Large intestine (tissue), 12 donors: ENCODE data around the gene PAX4. TPM values are rescaled to one million over a fixed set of nuclear protein-coding genes. Genes with fewer than 3 reads are reported as not detected.

ENCODE experiments used
- DNase-seq, 2 donors: peaks; one replicate each; pipeline versions ENCODE4 v3.0.0 to v3.0.0-alpha.2; 2013
- H3K27ac ChIP-seq: one replicate; pipeline ENCODE4 v1.5.1; 2013; ENCODE audit warnings: low read length
- H3K27me3 ChIP-seq: 2 replicates; pipeline ENCODE4 v1.6.1; 2013; ENCODE audit warnings: low read length; ENCODE audit not compliant: control insufficient read depth, insufficient read depth
- H3K36me3 ChIP-seq: 2 replicates; pipeline ENCODE4 v1.6.1; 2013; ENCODE audit warnings: low read length; ENCODE audit not compliant: control insufficient read depth, insufficient read depth
- H3K4me1 ChIP-seq: one replicate; pipeline ENCODE4 v1.6.1; 2013; ENCODE audit warnings: low read length; ENCODE audit not compliant: control insufficient read depth, insufficient read depth
- H3K4me3 ChIP-seq: one replicate; pipeline ENCODE4 v1.5.1; 2013; ENCODE audit warnings: low read length
- H3K9me3 ChIP-seq: one replicate; pipeline ENCODE4 v1.6.1; 2013; ENCODE audit warnings: mild to moderate bottlenecking, low read depth, low read length, moderate library complexity; ENCODE audit not compliant: control insufficient read depth
- WGBS: methylation state at CpG from one replicate; pipeline ENCODE4 v1.1.5; 2013; ENCODE audit warnings: low lambda C conversion rate; ENCODE audit not compliant: insufficient coverage; 5-methylcytosine and 5-hydroxymethylcytosine counted together
- long read RNA-seq, 11 donors: transcript quantifications; one replicate each; lab custom pipeline, GENCODE V29; 2026
- polyA plus RNA-seq: library from polyadenylated mRNA; unstranded; fragments of 120-200 nt; gene quantifications from one replicate; pipeline ENCODE4 v1.2.1, GENCODE V29; 2013

PAX4 gene
- 2.8 TPM for polyA plus RNA-seq
- long read RNA-seq, donor 1, result 0 reads
- long read RNA-seq, donor 2, result 0 reads
- long read RNA-seq, donor 3, partial matches to known transcripts, result 0 of 2 reads
- long read RNA-seq, donor 3, other reads (novel, unspliced or antisense), result 0 of 2 reads
- long read RNA-seq, donor 4, result 0 reads
- long read RNA-seq, donor 5, partial matches to known transcripts, result 0 of 1 reads
- long read RNA-seq, donor 5, other reads (novel, unspliced or antisense), result 0 of 1 reads
- long read RNA-seq, donor 6, partial matches to known transcripts, result 0 of 1 reads
- long read RNA-seq, donor 6, other reads (novel, unspliced or antisense), result 0 of 1 reads
- long read RNA-seq, donor 7, result 0 reads
- long read RNA-seq, donor 8, result 0 reads
- long read RNA-seq, donor 9, result 0 reads
- long read RNA-seq, donor 10, partial matches to known transcripts, result 0 of 2 reads
- long read RNA-seq, donor 10, other reads (novel, unspliced or antisense), result 0 of 2 reads
- long read RNA-seq, donor 11, result 0 reads

GRCh38 chr7:127618042-127618441 lies at the start of gene PAX4:
TSS of gene PAX4 (minus strand) at chr7:127618142. CDS start at chr7:127615928, 2,214 bp downstream.
- H3K36me3 ChIP-seq, result no peaks in the 10 kb centered on the region
- peaks cover 50% of the 10 kb centered on the region for H3K27me3 ChIP-seq
- no CpG with 5 or more reads among the region's 2 CpGs for WGBS
- no peaks in the 10 kb centered on the region for H3K9me3 ChIP-seq
- H3K27ac ChIP-seq, result no peak within 1 kb of the TSS
- DNase-seq, result no peak
- no peak within 1 kb of the TSS for H3K4me3 ChIP-seq
- H3K4me1 ChIP-seq, result no peaks in the 10 kb centered on the region

DNA sequence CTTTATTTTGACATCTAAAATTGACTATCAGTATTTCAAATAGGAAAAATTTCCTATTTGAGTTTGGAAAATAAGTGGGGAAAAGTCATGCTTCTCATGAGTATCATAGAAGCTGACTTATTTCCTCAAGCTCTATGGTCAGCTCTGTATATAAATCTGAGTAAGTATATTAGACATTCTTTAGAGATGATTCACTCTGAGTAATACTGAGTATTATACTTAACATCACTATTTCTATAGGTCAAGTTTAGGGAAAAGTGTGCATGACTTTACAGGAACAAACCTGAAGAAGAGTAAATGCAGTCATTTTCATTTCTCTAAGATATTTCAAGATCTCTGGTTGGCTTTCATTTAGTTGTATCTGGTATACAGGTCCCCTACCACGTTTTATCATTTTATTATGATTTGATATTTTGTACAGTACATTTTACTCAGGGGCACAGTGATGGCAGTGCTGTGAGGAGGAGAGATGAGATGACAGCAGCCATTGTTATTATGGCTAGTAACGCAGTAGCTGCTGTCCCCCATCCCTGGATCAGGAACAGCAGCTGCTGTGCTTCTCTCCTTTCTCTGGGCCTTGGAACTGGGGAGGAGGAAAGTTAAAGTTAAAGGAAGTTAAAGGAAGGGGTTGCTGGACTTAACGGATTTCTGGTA lies 49.2 kb upstream of the PAX4 start:
- no peaks in the 10 kb centered on the region for H3K27me3 ChIP-seq
- WGBS, result 83% methylated on average over 1 of the region's 3 CpGs
- no peak overlapping the region for H3K4me3 ChIP-seq
- H3K4me1 ChIP-seq, result no peaks in the 10 kb centered on the region
- H3K9me3 ChIP-seq, result no peaks in the 10 kb centered on the region
- no peak for DNase-seq
- peaks cover 19% of the 10 kb centered on the region for H3K36me3 ChIP-seq
- H3K27ac ChIP-seq, result no peak overlapping the region

- H3K36me3 ChIP-seq, result peaks cover 19% of the 10 kb centered on the region
- H3K27ac ChIP-seq, result no peak overlapping the region
- no peaks in the 10 kb centered on the region for H3K27me3 ChIP-seq
- WGBS, result 100% methylated on average over 1 of the region's 4 CpGs
- no peaks in the 10 kb centered on the region for H3K9me3 ChIP-seq
- no peak overlapping the region for H3K4me3 ChIP-seq
- no peak for DNase-seq
- H3K4me1 ChIP-seq, result no peaks in the 10 kb centered on the region
Observed at GRCh38 chr7:127666602-127667001, 48.7 kb upstream of the PAX4 start.

DNA sequence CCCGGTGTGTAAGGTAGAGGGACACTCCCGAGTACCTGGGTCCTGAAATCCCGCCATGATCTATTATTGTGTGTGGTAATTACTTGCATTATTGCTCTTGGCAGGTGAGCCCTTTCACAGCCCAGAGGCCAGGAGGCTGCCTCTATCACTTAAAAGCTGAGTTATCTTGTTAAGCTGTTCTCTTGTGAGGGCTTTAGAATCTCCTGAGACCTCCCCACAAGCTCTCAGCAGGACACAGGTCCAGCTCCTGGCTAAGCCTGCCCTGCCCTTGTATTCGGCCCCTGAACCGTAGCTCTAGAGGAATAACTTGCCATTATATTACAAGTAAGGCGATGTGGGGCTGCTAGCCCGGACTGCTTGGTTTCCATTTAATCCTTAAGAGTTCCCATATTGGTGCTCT lies 48.0 kb upstream of the PAX4 start:
- Histone ChIP-seq H3K4me3 (no peak overlapping the region), H3K9me3 (no peaks in the 10 kb centered on the region), H3K27me3 (no peaks in the 10 kb centered on the region), H3K27ac (no peak overlapping the region), H3K36me3 (peaks cover 20% of the 10 kb centered on the region), H3K4me1 (no peaks in the 10 kb centered on the region)
- DNase-seq, result no peak
- WGBS, result no CpG with 5 or more reads among the region's 7 CpGs

GRCh38 chr7:127658970-127659630 lies 41.2 kb upstream of the PAX4 start:
- WGBS, result 100% methylated on average over 1 of the region's 3 CpGs

DNA sequence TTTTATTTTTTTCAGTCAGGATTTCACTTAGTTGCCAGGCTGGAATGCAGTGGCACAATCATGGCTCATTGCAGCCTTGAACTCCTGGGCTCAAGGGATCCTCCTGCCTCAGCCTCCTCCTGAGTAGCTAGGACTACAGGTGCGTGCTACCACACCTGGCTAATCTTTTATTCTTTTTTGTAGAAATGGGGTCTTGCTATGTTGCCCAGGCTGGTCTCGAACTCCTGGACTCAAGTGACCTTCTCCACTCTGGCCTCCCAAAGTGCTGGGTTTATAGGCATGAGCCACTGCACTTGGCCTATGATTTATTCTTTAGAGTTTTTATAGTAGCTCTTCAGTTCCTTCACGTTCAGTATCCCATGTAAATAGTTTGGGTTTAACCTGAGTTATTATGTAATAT lies 39.6 kb upstream of the PAX4 start:
- H3K27ac ChIP-seq, result no peak overlapping the region
- H3K4me1 ChIP-seq, result peaks cover 11% of the 10 kb centered on the region
- H3K27me3 ChIP-seq, result no peaks in the 10 kb centered on the region
- 90% methylated on average over 2 of the region's 3 CpGs for WGBS
- H3K9me3 ChIP-seq, result no peaks in the 10 kb centered on the region
- no peak overlapping the region for H3K4me3 ChIP-seq
- H3K36me3 ChIP-seq, result peaks cover 23% of the 10 kb centered on the region
- DNase-seq, result no peak

More at GRCh38 chr7:127658970-127659630, 41.2 kb upstream of the PAX4 start:
- Histone ChIP-seq H3K4me1 (peaks cover 4% of the 10 kb centered on the region), H3K4me3 (no peak overlapping the region), H3K36me3 (peaks cover 23% of the 10 kb centered on the region), H3K9me3 (no peaks in the 10 kb centered on the region), H3K27me3 (no peaks in the 10 kb centered on the region), H3K27ac (no peak overlapping the region)
- no peak for DNase-seq

DNA sequence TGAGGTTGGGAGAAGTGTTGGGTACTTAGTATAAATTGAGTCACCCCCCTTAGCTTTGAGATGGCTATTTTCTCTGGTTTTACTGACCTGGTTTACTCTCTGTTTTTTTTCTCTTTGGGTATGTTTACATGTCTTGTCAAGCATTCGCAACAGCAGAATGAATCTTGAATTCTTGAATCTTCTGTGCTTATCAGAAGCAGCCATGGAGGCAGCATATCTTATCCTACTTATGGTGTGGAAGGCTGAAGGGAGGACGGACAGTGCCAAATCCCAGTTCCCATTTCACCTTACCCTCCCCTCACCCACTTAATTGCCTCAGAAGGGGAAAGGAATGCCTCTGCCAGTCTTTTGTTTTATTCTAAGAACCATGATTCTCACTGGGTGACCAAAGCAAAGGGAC lies 37.8 kb upstream of the PAX4 start:
- peaks cover 2% of the 10 kb centered on the region for H3K9me3 ChIP-seq
- peaks cover 17% of the 10 kb centered on the region for H3K36me3 ChIP-seq
- no peaks in the 10 kb centered on the region for H3K27me3 ChIP-seq
- no peak for DNase-seq
- H3K4me3 ChIP-seq, result no peak overlapping the region
- H3K27ac ChIP-seq, result no peak overlapping the region
- peaks cover 17% of the 10 kb centered on the region for H3K4me1 ChIP-seq
- 100% methylated on average over 1 of the region's 2 CpGs for WGBS

GRCh38 chr7:127654404-127655394 lies 36.8 kb upstream of the PAX4 start:
- H3K4me3 ChIP-seq, result no peak overlapping the region
- peaks cover 3% of the 10 kb centered on the region for H3K9me3 ChIP-seq
- peaks cover 10% of the 10 kb centered on the region for H3K36me3 ChIP-seq
- H3K4me1 ChIP-seq, result peaks cover 18% of the 10 kb centered on the region
- no peak overlapping the region for H3K27ac ChIP-seq
- H3K27me3 ChIP-seq, result no peaks in the 10 kb centered on the region
- DNase-seq, result no peak
- 100% methylated on average over 1 of the region's 5 CpGs for WGBS

- DNase-seq, result no peak
- Histone ChIP-seq H3K4me3 (peak overlapping the region; percentile 99), H3K27me3 (no peaks in the 10 kb centered on the region), H3K27ac (no peak overlapping the region), H3K36me3 (peaks cover 6% of the 10 kb centered on the region), H3K4me1 (peaks cover 18% of the 10 kb centered on the region), H3K9me3 (peaks cover 3% of the 10 kb centered on the region)
- WGBS, result 80% methylated on average over 1 of the region's 4 CpGs
Observed at GRCh38 chr7:127653396-127653795, 35.5 kb upstream of the PAX4 start.
